Bronchial epithelial cell (primary cell): ENCODE measurements around the gene C14orf93. TPM values are rescaled to one million over a fixed set of nuclear protein-coding genes. Genes with fewer than 3 reads are reported as not detected.

Experiments used
- DNase-seq: peaks from one replicate; pipeline ENCODE4 v3.0.0-alpha.2; 2010; ENCODE audit warnings: low read depth
- FAIRE-seq: peaks from 2 replicates; lab custom pipeline; 2011; peaks lifted over from hg19 to GRCh38; lab: Jason Lieb, UNC
- H3K27me3 ChIP-seq: 2 replicates; pipeline ENCODE4 v1.5.1; 2011; ENCODE audit warnings: low read length; ENCODE audit not compliant: control insufficient read depth, insufficient read depth
- H3K36me3 ChIP-seq: 2 replicates; pipeline ENCODE4 v1.5.1; 2011; ENCODE audit warnings: low read length; ENCODE audit not compliant: control insufficient read depth, insufficient read depth
- H3K4me3 ChIP-seq: 2 replicates; pipeline ENCODE4 v1.5.1; 2011; ENCODE audit warnings: mild to moderate bottlenecking, low read depth, low read length, control low read depth
- total RNA-seq: library from RNA; depleted of rRNA; stranded (reverse); fragments of >200 nt; gene quantifications from 2 replicates; pipeline ENCODE4 v1.2.1, GENCODE V29; 2014
- TF ChIP-seq, protein P1 (sequence below): IDR thresholded peaks from 2 replicates; pipeline ENCODE4 v1.5.1; 2011; ENCODE audit warnings: mild to moderate bottlenecking, moderate library complexity, low read length, control low read depth, inconsistent platforms; ENCODE audit not compliant: insufficient read depth, severe bottlenecking

C14orf93 gene
- total RNA-seq, 1 donor from 2014 or later: 7.4 TPM

GRCh38 chr14:22995889-22996625 lies 13.9 kb downstream of the C14orf93 start:
- FAIRE-seq (no peak), DNase-seq (no peak)
- Histone ChIP-seq H3K4me3 (no peak overlapping the region), H3K36me3 (no peaks in the 10 kb centered on the region), H3K27me3 (no peaks in the 10 kb centered on the region)
- TF ChIP-seq, protein P1, sequence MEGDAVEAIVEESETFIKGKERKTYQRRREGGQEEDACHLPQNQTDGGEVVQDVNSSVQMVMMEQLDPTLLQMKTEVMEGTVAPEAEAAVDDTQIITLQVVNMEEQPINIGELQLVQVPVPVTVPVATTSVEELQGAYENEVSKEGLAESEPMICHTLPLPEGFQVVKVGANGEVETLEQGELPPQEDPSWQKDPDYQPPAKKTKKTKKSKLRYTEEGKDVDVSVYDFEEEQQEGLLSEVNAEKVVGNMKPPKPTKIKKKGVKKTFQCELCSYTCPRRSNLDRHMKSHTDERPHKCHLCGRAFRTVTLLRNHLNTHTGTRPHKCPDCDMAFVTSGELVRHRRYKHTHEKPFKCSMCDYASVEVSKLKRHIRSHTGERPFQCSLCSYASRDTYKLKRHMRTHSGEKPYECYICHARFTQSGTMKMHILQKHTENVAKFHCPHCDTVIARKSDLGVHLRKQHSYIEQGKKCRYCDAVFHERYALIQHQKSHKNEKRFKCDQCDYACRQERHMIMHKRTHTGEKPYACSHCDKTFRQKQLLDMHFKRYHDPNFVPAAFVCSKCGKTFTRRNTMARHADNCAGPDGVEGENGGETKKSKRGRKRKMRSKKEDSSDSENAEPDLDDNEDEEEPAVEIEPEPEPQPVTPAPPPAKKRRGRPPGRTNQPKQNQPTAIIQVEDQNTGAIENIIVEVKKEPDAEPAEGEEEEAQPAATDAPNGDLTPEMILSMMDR: no peak

DNA sequence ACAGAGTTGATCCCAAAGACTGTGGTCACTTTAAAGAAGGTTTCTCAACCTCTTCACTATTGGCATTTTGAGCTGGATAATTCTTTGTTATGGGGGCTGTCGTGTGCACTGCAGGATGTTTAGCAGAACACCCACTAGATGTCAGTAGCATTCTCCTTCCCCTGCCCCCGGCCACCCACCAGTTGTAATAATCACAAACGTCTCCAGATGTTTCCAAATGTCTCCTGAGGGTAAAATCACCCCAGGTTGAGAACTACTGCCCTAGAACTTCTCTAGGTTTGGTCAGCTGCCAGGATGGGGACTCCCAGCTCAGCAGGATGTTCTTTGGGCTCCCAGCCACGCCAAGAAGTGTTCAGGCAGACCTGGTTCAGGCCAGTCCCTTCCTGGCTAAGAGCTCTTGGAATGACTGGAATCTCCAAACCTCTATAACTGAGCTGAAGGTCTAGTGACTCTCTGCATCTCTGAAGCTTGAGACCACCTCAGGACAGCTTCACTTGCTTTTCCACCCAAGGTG lies 15.1 kb downstream of the C14orf93 start:
- FAIRE-seq (no peak), DNase-seq (peak; percentile 22)
- H3K27me3 ChIP-seq: no peaks in the 10 kb centered on the region
- no peak overlapping the region for H3K4me3 ChIP-seq
- TF ChIP-seq, protein P1: peak; percentile 40
- no peaks in the 10 kb centered on the region for H3K36me3 ChIP-seq

- Histone ChIP-seq H3K27me3 (no peaks in the 10 kb centered on the region), H3K4me3 (no peak overlapping the region), H3K36me3 (no peaks in the 10 kb centered on the region)
- FAIRE-seq (no peak), DNase-seq (no peak)
- TF ChIP-seq, protein P1: no peak
Observed at GRCh38 chr14:22993517-22993916, 16.4 kb downstream of the C14orf93 start.

GRCh38 chr14:22991852-22992251 lies 18.1 kb downstream of the C14orf93 start:
- peaks cover 3% of the 10 kb centered on the region for H3K36me3 ChIP-seq
- FAIRE-seq (no peak), DNase-seq (no peak)
- TF ChIP-seq, protein P1: no peak
- no peak overlapping the region for H3K4me3 ChIP-seq
- no peaks in the 10 kb centered on the region for H3K27me3 ChIP-seq

GRCh38 chr14:22987291-22987690 lies 22.7 kb downstream of the C14orf93 start:
- peaks cover 3% of the 10 kb centered on the region for H3K36me3 ChIP-seq
- TF ChIP-seq, protein P1: no peak
- FAIRE-seq (no peak), DNase-seq (no peak)
- H3K27me3 ChIP-seq: no peaks in the 10 kb centered on the region
- H3K4me3 ChIP-seq: no peak overlapping the region

DNA sequence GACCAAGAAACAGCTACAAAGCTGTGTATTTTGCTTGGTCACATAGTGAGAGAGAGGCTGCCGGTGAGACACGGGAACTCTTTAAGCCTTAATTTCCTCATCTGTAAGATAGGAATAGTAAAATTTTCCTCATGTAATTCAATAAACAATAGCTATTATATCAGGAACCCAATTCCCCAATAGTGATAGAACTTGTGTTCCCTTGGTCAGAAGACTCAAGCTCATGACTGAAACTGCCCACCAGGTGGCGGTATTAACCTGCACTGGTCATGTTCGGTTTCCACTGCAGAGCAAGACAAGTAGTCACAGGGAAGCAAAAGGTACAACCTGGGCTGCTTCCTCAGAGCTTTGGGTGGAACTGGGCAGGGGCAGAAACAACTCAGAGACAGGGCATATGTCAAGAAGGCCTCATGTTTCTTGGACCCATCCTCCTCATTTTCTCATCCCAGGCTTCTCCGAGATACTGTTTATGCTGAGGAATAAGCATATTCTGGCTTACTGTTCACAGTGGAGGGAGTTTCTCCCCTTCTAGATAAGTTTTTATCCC lies 23.4 kb downstream of the C14orf93 start:
- H3K36me3 ChIP-seq: peaks cover 3% of the 10 kb centered on the region
- TF ChIP-seq, protein P1: peak; percentile 76
- DNase-seq (peak; percentile 82), FAIRE-seq (no peak)
- H3K4me3 ChIP-seq: no peak overlapping the region
- no peaks in the 10 kb centered on the region for H3K27me3 ChIP-seq
